HEK293T (cell line): ENCODE results near the gene KANSL1.

ENCODE experiments used
- ARNT ChIP-seq: fragments of 450-650 bp; IDR thresholded peaks from 2 replicates; pipeline ENCODE4 v1.6.1; 2017; ENCODE audit warnings: mild to moderate bottlenecking
- ELF4 ChIP-seq: fragments of 450-650 bp; IDR thresholded peaks from 2 replicates; pipeline ENCODE4 v1.6.1; 2017; ENCODE audit warnings: antibody characterized with exemption
- FOXA1 ChIP-seq: fragments of 450-650 bp; IDR thresholded peaks from 2 replicates; pipeline ENCODE4 v1.6.1; 2016; ENCODE audit warnings: mild to moderate bottlenecking
- FOXK2 ChIP-seq: fragments of 450-650 bp; IDR thresholded peaks from 2 replicates; pipeline ENCODE4 v1.6.1; 2016; ENCODE audit warnings: mild to moderate bottlenecking
- FOXM1 ChIP-seq: fragments of 450-650 bp; IDR thresholded peaks from 2 replicates; pipeline ENCODE4 v1.6.1; 2017; ENCODE audit warnings: mild to moderate bottlenecking, borderline replicate concordance
- L3MBTL2 ChIP-seq: fragments of 450-650 bp; conservative IDR thresholded peaks from 2 replicates; pipeline ENCODE4 v1.6.1; 2016; ENCODE audit warnings: mild to moderate bottlenecking
- SP1 ChIP-seq: fragments of 450-650 bp; IDR thresholded peaks from 2 replicates; pipeline ENCODE4 v1.6.1; 2017
- TARDBP ChIP-seq: fragments of 450-650 bp; IDR thresholded peaks from 2 replicates; pipeline ENCODE4 v1.6.1; 2016
- ZNF384 ChIP-seq: fragments of 450-650 bp; IDR thresholded peaks from 2 replicates; pipeline ENCODE4 v1.6.1; 2016

DNA sequence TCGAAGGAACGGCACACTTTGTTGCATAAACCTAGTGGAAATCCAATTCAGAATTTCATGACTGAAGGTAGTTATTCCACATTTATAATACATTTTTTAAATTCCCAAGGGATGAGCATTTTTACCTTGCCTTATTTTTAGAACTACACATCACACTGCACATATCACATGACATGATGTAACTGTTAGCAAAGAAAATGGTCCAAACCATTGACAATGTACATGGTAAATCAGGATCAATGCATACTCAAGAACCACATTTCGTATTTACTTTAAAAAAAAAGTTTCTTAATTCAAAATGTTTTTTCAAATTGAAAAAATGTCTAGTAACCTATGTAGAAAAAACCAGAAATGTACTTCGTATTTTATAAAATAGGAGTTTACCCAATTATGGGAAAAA lies 2.5 kb downstream of the KANSL1 start:
- no peak for TF ChIP-seq FOXM1
- no peak for TF ChIP-seq ZNF384
- no peak for TF ChIP-seq TARDBP
- no peak for TF ChIP-seq FOXA1
- TF ChIP-seq FOXK2: no peak
- no peak for TF ChIP-seq SP1
- TF ChIP-seq ELF4: no peak
- TF ChIP-seq ARNT: no peak
- no peak for TF ChIP-seq L3MBTL2
